ENCODE measurements around the gene PFN3. TPM values are rescaled to one million over a fixed set of nuclear protein-coding genes. Genes with fewer than 3 reads are reported as not detected.

Gene PFN3
- total RNA-seq, 1 donor from 2014 or later, result not detected

GRCh38 chr5:177414481-177414880 lies 14.0 kb upstream of the PFN3 start:
- intact Hi-C loops (cut with micrococcal nuclease), result no loop called here
- ChIA-PET CTCF (interaction anchor here (1.1 kb wide), 1 partner anchor 10 kb away, joined by 3 read pairs; no protein-coding TSS in a partner anchor), POLR2A (interaction anchor here (1.1 kb wide), 1 partner anchor 12 kb away, joined by 3 read pairs; the partner anchor contains the start of gene GRK6)
- H3K27me3 Mint-ChIP-seq, result no peaks in the 10 kb centered on the region
- TF ChIP-seq, protein P1, sequence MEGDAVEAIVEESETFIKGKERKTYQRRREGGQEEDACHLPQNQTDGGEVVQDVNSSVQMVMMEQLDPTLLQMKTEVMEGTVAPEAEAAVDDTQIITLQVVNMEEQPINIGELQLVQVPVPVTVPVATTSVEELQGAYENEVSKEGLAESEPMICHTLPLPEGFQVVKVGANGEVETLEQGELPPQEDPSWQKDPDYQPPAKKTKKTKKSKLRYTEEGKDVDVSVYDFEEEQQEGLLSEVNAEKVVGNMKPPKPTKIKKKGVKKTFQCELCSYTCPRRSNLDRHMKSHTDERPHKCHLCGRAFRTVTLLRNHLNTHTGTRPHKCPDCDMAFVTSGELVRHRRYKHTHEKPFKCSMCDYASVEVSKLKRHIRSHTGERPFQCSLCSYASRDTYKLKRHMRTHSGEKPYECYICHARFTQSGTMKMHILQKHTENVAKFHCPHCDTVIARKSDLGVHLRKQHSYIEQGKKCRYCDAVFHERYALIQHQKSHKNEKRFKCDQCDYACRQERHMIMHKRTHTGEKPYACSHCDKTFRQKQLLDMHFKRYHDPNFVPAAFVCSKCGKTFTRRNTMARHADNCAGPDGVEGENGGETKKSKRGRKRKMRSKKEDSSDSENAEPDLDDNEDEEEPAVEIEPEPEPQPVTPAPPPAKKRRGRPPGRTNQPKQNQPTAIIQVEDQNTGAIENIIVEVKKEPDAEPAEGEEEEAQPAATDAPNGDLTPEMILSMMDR (IDR thresholded peaks at IDR 0.05), result no peak
- H3K36me3 Mint-ChIP-seq (ENCODE audit: low read depth), result no peaks in the 10 kb centered on the region
- H3K9me3 Mint-ChIP-seq, result no peaks in the 10 kb centered on the region
- DNase-seq (no peak), ATAC-seq (ENCODE audit: low read depth) (no peak)
- no peak overlapping the region for H3K4me3 Mint-ChIP-seq
- peaks cover 8% of the 10 kb centered on the region for H3K4me1 Mint-ChIP-seq
- H3K27ac Mint-ChIP-seq, result no peak overlapping the region

GRCh38 chr5:177412603-177413233 lies 12.3 kb upstream of the PFN3 start:
- Mint-ChIP-seq H3K27me3 (no peaks in the 10 kb centered on the region), H3K4me3 (no peak overlapping the region), H3K9me3 (no peaks in the 10 kb centered on the region), H3K27ac (no peak overlapping the region), H3K36me3 (ENCODE audit: low read depth) (no peaks in the 10 kb centered on the region), H3K4me1 (peaks cover 8% of the 10 kb centered on the region)
- ChIA-PET CTCF (interaction anchor here (0.9 kb wide), 1 partner anchor 9 kb away, joined by 3 read pairs; no protein-coding TSS in a partner anchor), POLR2A (interaction anchor here (0.6 to 1.0 kb wide), 2 partner anchors 13 to 42 kb away, joined by 3 to 4 read pairs; partner anchors contain the start of gene GRK6)
- DNase-seq (no peak), ATAC-seq (ENCODE audit: low read depth) (no peak)
- TF ChIP-seq, protein P1 (IDR thresholded peaks at IDR 0.05), result no peak
- intact Hi-C loops (cut with micrococcal nuclease), result no loop called here

GRCh38 chr5:177410575-177410974 lies 10.1 kb upstream of the PFN3 start:
- H3K27ac Mint-ChIP-seq, result no peak overlapping the region
- H3K4me3 Mint-ChIP-seq, result no peak overlapping the region
- H3K9me3 Mint-ChIP-seq, result no peaks in the 10 kb centered on the region
- DNase-seq, result no peak
- no peaks in the 10 kb centered on the region for H3K27me3 Mint-ChIP-seq
- ChIA-PET POLR2A (no interaction called here), CTCF (interaction anchor here (0.9 kb wide), 1 partner anchor 44 kb away, joined by 3 read pairs; no protein-coding TSS in a partner anchor)
- peaks cover 20% of the 10 kb centered on the region for H3K4me1 Mint-ChIP-seq
- TF ChIP-seq, protein P1 (IDR thresholded peaks at IDR 0.05), result no peak
- ATAC-seq (ENCODE audit: low read depth), result no peak
- intact Hi-C loops (cut with micrococcal nuclease), result no loop called here
- no peaks in the 10 kb centered on the region for H3K36me3 Mint-ChIP-seq (ENCODE audit: low read depth)

GRCh38 chr5:177409043-177409801 lies 8.8 kb upstream of the PFN3 start, which contains the start of gene F12:
Gene F12 (minus strand): TSS chr5:177409564. CDS start chr5:177409527, 37 bp downstream.
- intact Hi-C loops (cut with micrococcal nuclease), result no loop called here
- ATAC-seq (ENCODE audit: low read depth) (no peak), DNase-seq (no peak)
- ChIA-PET POLR2A (interaction anchor here (0.7 to 1.4 kb wide), 6 partner anchors 17 to 961 kb away, joined by 3 to 14 read pairs (median 4); partner anchors contain the start of genes FAF2, GRK6 and PRR7), CTCF (interaction anchor here (0.6 to 1.1 kb wide), 2 partner anchors 18 to 40 kb away, joined by 3 to 5 read pairs; no protein-coding TSS in a partner anchor)
- TF ChIP-seq, protein P1 (IDR thresholded peaks at IDR 0.05), result no peak
- Mint-ChIP-seq H3K4me1 (peaks cover 32% of the 10 kb centered on the region), H3K27me3 (no peaks in the 10 kb centered on the region), H3K36me3 (ENCODE audit: low read depth) (no peaks in the 10 kb centered on the region), H3K9me3 (no peaks in the 10 kb centered on the region), H3K4me3 (no peak within 1 kb of the TSS), H3K27ac (no peak within 1 kb of the TSS)
